Superior temporal gyrus (tissue), 1 donor: ENCODE results near the gene LRCH3.
"Not testable (repeated sequence)": the region's sequence is repeated elsewhere in the genome, so short reads cannot be mapped to it uniquely, and the experiment has no call there.

Experiments used
- DNase-seq: peaks from one replicate; pipeline ENCODE4 v3.0.0-alpha.2; 2016; ENCODE audit errors: extremely low spot score

Gene LRCH3

GRCh38 chr3:197921429-197922275, 130.6 kb downstream of the LRCH3 start:
- not testable (repeated sequence) for DNase-seq

GRCh38 chr3:197926418-197926817, 135.4 kb downstream of the LRCH3 start:
- DNase-seq, result no peak

- DNase-seq, result not testable (repeated sequence)
These were observed 136.5 kb downstream of the LRCH3 start for GRCh38 chr3:197927578-197927977.

DNA sequence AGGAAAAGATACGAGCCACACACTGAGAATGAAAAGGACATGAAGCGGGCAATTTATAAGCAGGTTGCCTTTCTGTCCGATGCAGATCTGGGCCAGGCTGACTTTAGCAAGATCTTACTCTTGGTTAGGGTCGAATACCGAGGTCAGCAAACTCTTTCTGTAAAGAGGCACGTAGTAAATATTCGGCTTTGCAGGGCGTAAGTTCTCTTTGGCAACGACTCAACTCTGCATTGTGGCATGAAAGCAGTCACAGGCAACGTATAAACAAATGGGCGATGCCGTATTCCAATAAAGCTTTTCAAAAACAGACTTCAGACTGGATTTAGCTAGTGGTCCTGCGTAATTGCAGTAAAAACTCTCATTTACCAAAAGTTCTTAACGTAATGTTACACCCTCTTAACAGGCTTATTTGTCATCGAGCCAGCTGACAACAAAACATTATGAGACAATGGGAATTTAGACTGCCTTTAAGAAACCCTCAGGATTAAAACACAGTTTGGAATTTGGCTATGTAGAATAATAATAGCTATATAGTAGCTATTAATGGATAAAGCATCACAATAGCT, 145.8 kb downstream of the LRCH3 start:
- no peak for DNase-seq
